Measurements from ENCODE around the gene FOXI1.

The FOXI1 gene

DNA sequence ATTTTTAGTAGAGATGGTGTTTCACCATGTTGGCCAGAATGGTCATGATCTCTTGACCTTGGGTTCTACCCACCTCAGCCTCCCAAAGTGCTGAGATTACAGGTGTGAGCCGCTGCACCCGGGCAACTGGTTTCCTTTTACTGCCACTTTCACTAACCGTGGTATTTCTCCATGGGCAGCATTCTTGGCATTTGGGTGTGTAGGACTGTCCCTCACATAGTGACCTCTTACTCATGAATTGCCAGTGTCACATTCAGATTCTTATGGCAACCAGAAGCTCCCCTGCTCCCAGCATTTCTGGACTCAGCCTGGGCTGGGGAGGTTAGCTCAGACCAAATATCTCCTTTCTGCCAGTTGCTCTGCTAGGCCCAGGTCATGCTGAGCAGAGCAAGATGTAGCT lies 50.1 kb downstream of the FOXI1 start:
- Histone ChIP-seq H3K4me1 (ENCODE audit: control extremely low read depth in 1 of 4, control insufficient read depth in 4 of 4, insufficient read depth in 4 of 4, low read length in 3 of 4) (no peaks in the 10 kb centered on the region), H3K36me3 (ENCODE audit: control insufficient read depth in 4 of 4, insufficient read depth in 4 of 4, low read length in 3 of 4) (no peaks in the 10 kb centered on the region), H3K9me3 (ENCODE audit: control extremely low read depth in 1 of 5, control insufficient read depth in 4 of 5, insufficient read depth in 2 of 5, low read depth in 1 of 5, low read length in 4 of 5) (no peaks in the 10 kb centered on the region), H3K27me3 (replicated peaks in 2 of 5; ENCODE audit: control insufficient read depth in 4 of 5, insufficient read depth in 5 of 5, low read length in 4 of 5) (no peaks in the 10 kb centered on the region), H3K4me3 (ENCODE audit: control insufficient read depth in 1 of 7, extremely low read depth in 1 of 7, insufficient read depth in 4 of 7, low read depth in 2 of 7, low read length in 6 of 7) (no peak overlapping the region), H3K27ac (ENCODE audit: insufficient read depth in 1 of 2, low read depth in 1 of 2, low read length in 2 of 2, poor library complexity in 1 of 2, severe bottlenecking in 2 of 2) (no peak overlapping the region)
- WGBS (ENCODE audit: insufficient coverage) = 100% methylated on average over 3 of the region's 3 CpGs
- ChIA-PET CTCF (no interaction called here), POLR2A (no interaction called here)
- no peak for DNase-seq

- no peak overlapping the region for H3K27ac ChIP-seq (ENCODE audit: insufficient read depth in 1 of 2, low read depth in 1 of 2, low read length in 2 of 2, poor library complexity in 1 of 2, severe bottlenecking in 2 of 2)
- no peaks in the 10 kb centered on the region for H3K27me3 ChIP-seq (replicated peaks in 2 of 5; ENCODE audit: control insufficient read depth in 4 of 5, insufficient read depth in 5 of 5, low read length in 4 of 5)
- DNase-seq = no peak
- WGBS (ENCODE audit: insufficient coverage) = 79% methylated on average over 3 of the region's 5 CpGs
- H3K4me1 ChIP-seq (ENCODE audit: control extremely low read depth in 1 of 4, control insufficient read depth in 4 of 4, insufficient read depth in 4 of 4, low read length in 3 of 4) = no peaks in the 10 kb centered on the region
- H3K36me3 ChIP-seq (ENCODE audit: control insufficient read depth in 4 of 4, insufficient read depth in 4 of 4, low read length in 3 of 4) = no peaks in the 10 kb centered on the region
- no peaks in the 10 kb centered on the region for H3K9me3 ChIP-seq (ENCODE audit: control extremely low read depth in 1 of 5, control insufficient read depth in 4 of 5, insufficient read depth in 2 of 5, low read depth in 1 of 5, low read length in 4 of 5)
- H3K4me3 ChIP-seq (ENCODE audit: control insufficient read depth in 1 of 7, extremely low read depth in 1 of 7, insufficient read depth in 4 of 7, low read depth in 2 of 7, low read length in 6 of 7) = no peak overlapping the region
- ChIA-PET POLR2A (no interaction called here), CTCF (no interaction called here)
These were observed 53.5 kb downstream of the FOXI1 start for GRCh38 chr5:170159101-170159698.

Data from common myeloid progenitor, CD34-positive (primary cell).